Measurements from ENCODE around the gene VAT1. TPM values are rescaled to one million over a fixed set of nuclear protein-coding genes. Genes with fewer than 3 reads are reported as not detected.

Gene VAT1
- total and polyA plus RNA-seq, 2 of the 13 experiments (the other 11 are each of a cell fraction or from before 2014, with no cell fraction given): 143 to 205 TPM

GRCh38 chr17:43068570-43069367 lies 46.6 kb upstream of the VAT1 start (continued):
- TF ChIP-seq CHD4 (IDR thresholded peaks at IDR 0.05; ENCODE audit: borderline replicate concordance, low read length) (peak; percentile 57; the same call in 1 of the 2 replicates), ZNF329 (CRISPR knock-in tag; IDR thresholded peaks at IDR 0.05; ENCODE audit: low read depth) (no peak), ATF2 (CRISPR knock-in tag; IDR thresholded peaks at IDR 0.05) (peak; percentile 89), IKZF1 (IDR thresholded peaks at IDR 0.05) (no peak), THRA (CRISPR knock-in tag; IDR thresholded peaks at IDR 0.05; ENCODE audit: borderline replicate concordance) (peak; percentile 88), GMEB1 (CRISPR knock-in tag; IDR thresholded peaks at IDR 0.05; ENCODE audit: borderline replicate concordance) (peak; percentile 44; the same call in 1 of the 2 replicates), FOXA3 (CRISPR knock-in tag; IDR thresholded peaks at IDR 0.05) (peak; percentile 99), EP300 (IDR thresholded peaks at IDR 0.05; ENCODE audit: low read depth in 2 of 2, low read length in 2 of 2) (peak; percentile 86 to 97), EP300 (CRISPR knock-in tag; IDR thresholded peaks at IDR 0.05; ENCODE audit: borderline replicate concordance) (peak; percentile 82), TFE3 (CRISPR knock-in tag; IDR thresholded peaks at IDR 0.05) (no peak; the same call in 1 of the 2 replicates), PCBP1 (IDR thresholded peaks at IDR 0.05; ENCODE audit: borderline replicate concordance, low read depth, low read length) (no peak), ZNF678 (CRISPR knock-in tag; IDR thresholded peaks at IDR 0.05) (no peak), ZNF577 (CRISPR knock-in tag; IDR thresholded peaks at IDR 0.05; ENCODE audit: borderline replicate concordance, low read depth) (no peak), SOX5 (CRISPR knock-in tag; IDR thresholded peaks at IDR 0.05; ENCODE audit: borderline replicate concordance) (peak; percentile 94), ZNF766 (CRISPR knock-in tag; IDR thresholded peaks at IDR 0.05; ENCODE audit: borderline replicate concordance) (no peak), SRSF4 (IDR thresholded peaks at IDR 0.05; ENCODE audit: low read depth, low read length, poor library complexity, severe bottlenecking) (no peak), ZNF256 (CRISPR knock-in tag; conservative IDR thresholded peaks at IDR 0.05) (no peak), CREBL2 (CRISPR knock-in tag; IDR thresholded peaks at IDR 0.05; ENCODE audit: borderline replicate concordance) (no peak), ZNF326 (CRISPR knock-in tag; IDR thresholded peaks at IDR 0.05; ENCODE audit: borderline replicate concordance) (no peak), RNF2 (conservative IDR thresholded peaks at IDR 0.05; ENCODE audit: low read depth) (no peak)
